K562 (cell line): Measurements from ENCODE around the gene SREBF1. TPM values are rescaled to one million over a fixed set of nuclear protein-coding genes. Genes with fewer than 3 reads are reported as not detected.
A peak's percentile ranks its signal among the peaks of the same experiment; 100 is the strongest.

Experiments used
- ATAC-seq: fragments of 200-7000 bp; cut with Tn5 transposase; 3 replicates; pipeline ENCODE4 v1.9.1; 2020; ENCODE audit warnings: moderate library complexity
- BruUV-seq: library from RNA; stranded (reverse); fragments of 400-500 nt; replicated peaks from 2 replicates; lab custom pipeline; 2021; lab: Mats Ljungman, UMichigan
- CTCF ChIA-PET: fragments of 300-600 bp; formaldehyde crosslinking; extraction: SDS; loops from one replicate; lab custom pipeline; 2021; ENCODE audit warnings: low intra/inter-chr PET ratio; lab: Yijun Ruan, JAX
- POLR2A ChIA-PET: fragments of 300-600, 350-650 bp; sonication (Branson Sonifier 250); formaldehyde crosslinking; extraction: SDS; loops from one replicate; lab custom pipeline; 2021; ENCODE audit warnings: antibody characterized with exemption, inconsistent platforms; lab: Yijun Ruan, JAX
- DNase-seq, 4 experiments: peaks; one replicate each; pipeline versions ENCODE4 v3.0.0 to v3.0.0-alpha.2; 2011 to 2018; ENCODE audit warnings: low spot score in 3 of 4, mixed read lengths in 3 of 4; ENCODE audit errors: extremely low read depth in 1 of 4
- FAIRE-seq: peaks from 2 replicates; lab custom pipeline; 2011; peaks lifted over from hg19 to GRCh38; lab: Jason Lieb, UNC
- H2AFZ ChIP-seq: 2 replicates; pipeline ENCODE4 v1.6.0; 2011; ENCODE audit warnings: low read depth, low read length, control low read depth, inconsistent platforms
- H3K27ac ChIP-seq: fragments of 200-600 bp; 3 replicates; pipeline ENCODE4 v1.8.0; 2011; ENCODE audit warnings: low read depth, mild to moderate bottlenecking, control low read depth, inconsistent platforms, low read length, moderate library complexity, mixed read lengths; ENCODE audit errors: extremely low read depth
- H3K27me3 ChIP-seq, 2 experiments: fragments of 300-600 bp in 1 of 2; 2 replicates in 1 of 2; 3 replicates in 1 of 2; pipeline versions ENCODE4 v1.6.0 to v1.8.0; 2011; ENCODE audit warnings: inconsistent platforms in 2 of 2, low read length in 2 of 2, mild to moderate bottlenecking in 1 of 2, mixed read lengths in 1 of 2, moderate library complexity in 1 of 2; ENCODE audit not compliant: control insufficient read depth in 2 of 2, insufficient read depth in 2 of 2
- H3K36me3 ChIP-seq: fragments of 300-600 bp; 3 replicates; pipeline ENCODE4 v1.8.0; 2011; ENCODE audit warnings: mild to moderate bottlenecking, low read length, inconsistent platforms; ENCODE audit not compliant: control insufficient read depth, insufficient read depth
- H3K4me1 ChIP-seq, 2 experiments: fragments of 200-600 bp in 1 of 2; replicated peaks in 1 of 2; 2 replicates in 1 of 2; 3 replicates in 1 of 2; pipeline versions ENCODE4 v1.5.1 to v1.8.0; 2011; ENCODE audit warnings: inconsistent platforms in 2 of 2, low read length in 2 of 2, mild to moderate bottlenecking in 1 of 2, mixed read lengths in 1 of 2, moderate library complexity in 1 of 2; ENCODE audit not compliant: control insufficient read depth in 2 of 2, insufficient read depth in 2 of 2
- H3K4me2 ChIP-seq: 2 replicates; pipeline ENCODE4 v1.6.1; 2011; ENCODE audit warnings: low read length, control low read depth, inconsistent platforms, mixed read lengths; ENCODE audit not compliant: insufficient read depth
- H3K4me3 ChIP-seq: fragments of 200-600 bp; sonication (generic), shearing (Covaris generic); 2 replicates; pipeline ENCODE4 v1.5.1; 2016; ENCODE audit warnings: control low read depth, inconsistent platforms
- H3K79me2 ChIP-seq: fragments of 200-600 bp; 3 replicates; pipeline ENCODE4 v1.8.0; 2011; ENCODE audit warnings: low read length, inconsistent platforms; ENCODE audit not compliant: control insufficient read depth, insufficient read depth
- H3K9ac ChIP-seq, 2 experiments: 2 replicates each; pipeline versions ENCODE4 v1.6.0 to v1.6.1; 2011; ENCODE audit warnings: low read depth in 2 of 2, low read length in 2 of 2, control low read depth in 1 of 2, inconsistent platforms in 1 of 2, mild to moderate bottlenecking in 1 of 2, mixed read lengths in 1 of 2; ENCODE audit not compliant: insufficient read depth in 1 of 2
- H3K9me1 ChIP-seq: one replicate; pipeline ENCODE4 v1.6.0; 2011; ENCODE audit warnings: inconsistent platforms, mild to moderate bottlenecking, low read length, moderate library complexity; ENCODE audit not compliant: control insufficient read depth, insufficient read depth
- H3K9me3 ChIP-seq: replicated peaks from 2 replicates; pipeline ENCODE4 v1.5.1; 2011; ENCODE audit warnings: low read depth, low read length, inconsistent platforms; ENCODE audit not compliant: control insufficient read depth, insufficient read depth
- H4K20me1 ChIP-seq: replicated peaks from 2 replicates; pipeline ENCODE4 v1.6.1; 2011; ENCODE audit warnings: low read length, inconsistent platforms, mixed read lengths; ENCODE audit not compliant: control insufficient read depth, insufficient read depth
- BRD9 ChIP-seq: fragments of 450-650 bp; IDR thresholded peaks from 2 replicates; pipeline ENCODE4 v1.6.1; 2018; ENCODE audit warnings: low read depth; ENCODE audit not compliant: partially characterized antibody
- CSDE1 ChIP-seq, 2 experiments: fragments of 450-650 bp; IDR thresholded peaks; 2 replicates each; pipeline ENCODE4 v1.6.1; 2016; ENCODE audit warnings: mild to moderate bottlenecking in 1 of 2
- GTF2E2 ChIP-seq: fragments of 200-800 bp; sonication (Bioruptor generic); IDR thresholded peaks from 2 replicates; pipeline ENCODE4 v1.6.1; 2016; ENCODE audit warnings: missing genetic modification characterization, missing compliant biosample characterization
- HNRNPK ChIP-seq: fragments of 200-400 bp; formaldehyde crosslinking; IDR thresholded peaks from one replicate; pipeline ENCODE4 v1.6.1; 2018; ENCODE audit warnings: mild to moderate bottlenecking, low read depth, low read length; ENCODE audit not compliant: poor library complexity, severe bottlenecking
- MIER1 ChIP-seq: fragments of 450-650 bp; IDR thresholded peaks from 2 replicates; pipeline ENCODE4 v1.6.1; 2016; ENCODE audit warnings: antibody characterized with exemption, mild to moderate bottlenecking, low read depth
- POU5F1 ChIP-seq: fragments of 150-350 bp; IDR thresholded peaks from 2 replicates; pipeline ENCODE4 v1.6.1; 2014; ENCODE audit warnings: borderline replicate concordance, low read length, low read depth, mild to moderate bottlenecking; ENCODE audit not compliant: partially characterized antibody
- RAD51 ChIP-seq: fragments of 450-650 bp; IDR thresholded peaks from 2 replicates; pipeline ENCODE4 v1.7.1; 2016; ENCODE audit warnings: low read depth, mild to moderate bottlenecking, borderline replicate concordance
- ZNF121 ChIP-seq: sonication (generic); formaldehyde crosslinking; conservative IDR thresholded peaks from 2 replicates; pipeline ENCODE4 v1.8.0; 2022; ENCODE audit warnings: missing genetic modification reagents
- ZNF175 ChIP-seq: fragments of 200-800 bp; sonication (Bioruptor generic); IDR thresholded peaks from 2 replicates; pipeline ENCODE4 v1.6.1; 2016; ENCODE audit warnings: low read depth, mild to moderate bottlenecking, missing genetic modification characterization, missing compliant biosample characterization
- ZNF311 ChIP-seq: fragments of 250-450 bp; sonication (Bioruptor Pico); IDR thresholded peaks from 2 replicates; pipeline ENCODE4 v1.4.0; 2020; ENCODE audit warnings: mild to moderate bottlenecking, moderate library complexity
- ZNF76 ChIP-seq: fragments of 250-450 bp; sonication (Bioruptor Pico); IDR thresholded peaks from 2 replicates; pipeline ENCODE4 v1.4.0; 2020; ENCODE audit warnings: mild to moderate bottlenecking, moderate library complexity, borderline replicate concordance
- WGBS: fragments of 100-300 bp; shearing (Covaris generic); methylation state at CpG from one replicate; pipeline ENCODE4 v1.1.6; 2016; ENCODE audit warnings: low coverage, mixed read lengths; ENCODE audit not compliant: insufficient coverage; ENCODE audit errors: missing lambda C conversion rate; 5-methylcytosine and 5-hydroxymethylcytosine counted together
- in situ Hi-C: fragments of 300-500 bp; cut with MboI; formaldehyde crosslinking; loops from 4 replicates; pipeline ENCODE4 v1.15.0; 2018; ENCODE audit warnings: inconsistent platforms, mixed read lengths
- intact Hi-C: fragments of 100-400 bp; cut with micrococcal nuclease; formaldehyde crosslinking; loops from 2 replicates; pipeline ENCODE4 v1.14.2; 2022
- polyA plus RNA-seq, 8 experiments: library from polyadenylated mRNA; depleted of rRNA in 4 of 8; stranded (reverse) in 5 of 8; unstranded in 3 of 8; fragments of >200 nt; fragmentation: Nextera tagmentation in 2 of 8; fragmentation: Illumina TruSeq in 1 of 8; extraction: Ambion mirVana in 2 of 8; extraction: Trizol in 1 of 8; gene quantifications; 2 replicates each; pipeline versions ENCODE4 v1.2.1 to v1.2.3, GENCODE V29; 2011 to 2014; ENCODE audit warnings: inconsistent platforms in 1 of 8, missing spikeins in 1 of 8
- total RNA-seq, 7 experiments: library from RNA; depleted of rRNA in 6 of 7; stranded (reverse); fragments of >200 nt in 6 of 7; fragmentation: Illumina TruSeq in 2 of 7; extraction: Trizol in 2 of 7; gene quantifications; 2 replicates each; pipeline versions ENCODE4 v1.2.1 to v1.2.3, GENCODE V29; 2011 to 2021; ENCODE audit warnings: low replicate concordance in 1 of 7
- TF ChIP-seq, protein P1 (sequence below): fragments of 450-650 bp; IDR thresholded peaks from 2 replicates; pipeline ENCODE4 v1.6.1; 2016; ENCODE audit warnings: borderline replicate concordance
- TF ChIP-seq, protein P2 (sequence below): fragments of 200-800 bp; sonication (Bioruptor generic); IDR thresholded peaks from 2 replicates; pipeline ENCODE4 v1.6.1; 2017; ENCODE audit warnings: missing genetic modification characterization, missing compliant biosample characterization
- TF ChIP-seq, protein P3 (sequence below): fragments of 250-450 bp; sonication (Bioruptor Pico); IDR thresholded peaks from 2 replicates; pipeline ENCODE4 v1.8.0; 2021; ENCODE audit warnings: borderline replicate concordance, mild to moderate bottlenecking, moderate library complexity; ENCODE audit not compliant: poor library complexity, severe bottlenecking

The SREBF1 gene
- total and polyA plus RNA-seq, 9 of the 15 experiments (the other 6 are each of a cell fraction or from before 2014, with no cell fraction given), result 1.6 to 169 (median 69.4) TPM

DNA sequence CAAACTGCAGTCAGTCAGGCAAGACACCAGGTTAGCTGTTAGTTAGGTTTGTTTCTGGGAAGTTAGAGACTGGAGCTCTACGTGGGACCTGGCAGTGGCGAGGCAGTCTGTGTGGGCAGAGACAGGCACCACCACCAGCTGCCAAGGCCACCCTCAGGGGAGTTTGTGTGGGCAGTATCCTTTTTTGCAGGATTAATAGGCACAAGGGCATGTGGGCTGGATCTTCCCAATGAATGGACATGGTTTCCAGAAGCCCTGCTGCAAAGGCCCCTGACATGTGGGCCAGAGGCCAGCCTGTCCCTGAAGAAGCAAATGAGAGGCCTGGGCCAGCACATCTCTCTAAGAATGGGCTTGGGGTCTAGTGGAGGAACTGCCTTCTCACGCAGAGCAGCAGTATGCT lies 19.2 kb upstream of the SREBF1 start:
- Histone ChIP-seq H3K9me3 (no peaks in the 10 kb centered on the region), H3K9ac (peak overlapping the region in 1 of 2 experiments; percentile 70; a peak in 1 of 4 replicates), H3K79me2 (no peaks in the 10 kb centered on the region), H3K9me1 (no peaks in the 10 kb centered on the region), H3K4me2 (no peak overlapping the region)
- BruUV-seq, result no TSS peak
- no peak for DNase-seq
- 85% methylated on average over 2 of the region's 3 CpGs for WGBS
- no peak for TF ChIP-seq ZNF76
- TF ChIP-seq, protein P1, sequence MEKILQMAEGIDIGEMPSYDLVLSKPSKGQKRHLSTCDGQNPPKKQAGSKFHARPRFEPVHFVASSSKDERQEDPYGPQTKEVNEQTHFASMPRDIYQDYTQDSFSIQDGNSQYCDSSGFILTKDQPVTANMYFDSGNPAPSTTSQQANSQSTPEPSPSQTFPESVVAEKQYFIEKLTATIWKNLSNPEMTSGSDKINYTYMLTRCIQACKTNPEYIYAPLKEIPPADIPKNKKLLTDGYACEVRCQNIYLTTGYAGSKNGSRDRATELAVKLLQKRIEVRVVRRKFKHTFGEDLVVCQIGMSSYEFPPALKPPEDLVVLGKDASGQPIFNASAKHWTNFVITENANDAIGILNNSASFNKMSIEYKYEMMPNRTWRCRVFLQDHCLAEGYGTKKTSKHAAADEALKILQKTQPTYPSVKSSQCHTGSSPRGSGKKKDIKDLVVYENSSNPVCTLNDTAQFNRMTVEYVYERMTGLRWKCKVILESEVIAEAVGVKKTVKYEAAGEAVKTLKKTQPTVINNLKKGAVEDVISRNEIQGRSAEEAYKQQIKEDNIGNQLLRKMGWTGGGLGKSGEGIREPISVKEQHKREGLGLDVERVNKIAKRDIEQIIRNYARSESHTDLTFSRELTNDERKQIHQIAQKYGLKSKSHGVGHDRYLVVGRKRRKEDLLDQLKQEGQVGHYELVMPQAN, result no peak
- TF ChIP-seq CSDE1 (IDR thresholded peaks at IDR 0.05), result no peak
- no peak for TF ChIP-seq ZNF121
- no peak for TF ChIP-seq GTF2E2 (tag)
- TF ChIP-seq BRD9, result no peak
- no peak for TF ChIP-seq RAD51
- TF ChIP-seq HNRNPK, result no peak
- no peak for TF ChIP-seq ZNF175 (CRISPR knock-in tag)
- TF ChIP-seq, protein P2, sequence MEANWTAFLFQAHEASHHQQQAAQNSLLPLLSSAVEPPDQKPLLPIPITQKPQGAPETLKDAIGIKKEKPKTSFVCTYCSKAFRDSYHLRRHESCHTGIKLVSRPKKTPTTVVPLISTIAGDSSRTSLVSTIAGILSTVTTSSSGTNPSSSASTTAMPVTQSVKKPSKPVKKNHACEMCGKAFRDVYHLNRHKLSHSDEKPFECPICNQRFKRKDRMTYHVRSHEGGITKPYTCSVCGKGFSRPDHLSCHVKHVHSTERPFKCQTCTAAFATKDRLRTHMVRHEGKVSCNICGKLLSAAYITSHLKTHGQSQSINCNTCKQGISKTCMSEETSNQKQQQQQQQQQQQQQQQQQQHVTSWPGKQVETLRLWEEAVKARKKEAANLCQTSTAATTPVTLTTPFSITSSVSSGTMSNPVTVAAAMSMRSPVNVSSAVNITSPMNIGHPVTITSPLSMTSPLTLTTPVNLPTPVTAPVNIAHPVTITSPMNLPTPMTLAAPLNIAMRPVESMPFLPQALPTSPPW (CRISPR knock-in tag), result no peak
- TF ChIP-seq, protein P3, sequence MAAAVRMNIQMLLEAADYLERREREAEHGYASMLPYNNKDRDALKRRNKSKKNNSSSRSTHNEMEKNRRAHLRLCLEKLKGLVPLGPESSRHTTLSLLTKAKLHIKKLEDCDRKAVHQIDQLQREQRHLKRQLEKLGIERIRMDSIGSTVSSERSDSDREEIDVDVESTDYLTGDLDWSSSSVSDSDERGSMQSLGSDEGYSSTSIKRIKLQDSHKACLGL (CRISPR knock-in tag), result no peak
- TF ChIP-seq MIER1, result no peak
- no peak for TF ChIP-seq ZNF311 (CRISPR knock-in tag)
- no peak for TF ChIP-seq POU5F1
- TF ChIP-seq, all 486 proteins: peak for 0
- H4K20me1 ChIP-seq, result no peaks in the 10 kb centered on the region
- no peak overlapping the region for H3K27ac ChIP-seq
- in situ Hi-C loops (loop anchor here (5.0 kb wide), 1 partner anchor 39 kb away; no protein-coding TSS in a partner anchor), intact Hi-C loops (no loop called here)
- peaks cover 14 to 19% of the 10 kb centered on the region in 2 experiments for H3K4me1 ChIP-seq
- no peak overlapping the region for H2AFZ ChIP-seq
- H3K27me3 ChIP-seq, result no peaks in the 10 kb centered on the region
- ATAC-seq (no peak), FAIRE-seq (no peak)
- ChIA-PET CTCF (no interaction called here), POLR2A (interaction anchor here (0.6 to 3.0 kb wide), 3 partner anchors 14 to 32 kb away, joined by 3 to 10 read pairs (median 4); no protein-coding TSS in a partner anchor)
- no peaks in the 10 kb centered on the region for H3K36me3 ChIP-seq
- H3K4me3 ChIP-seq, result no peak overlapping the region
